ENCODE data around the gene DEFB114. TPM values are rescaled to one million over a fixed set of nuclear protein-coding genes. Genes with fewer than 3 reads are reported as not detected.

The DEFB114 gene
- total RNA-seq, 1 experiment from 2014 or later = not detected

Other genes with a start within 250 kb of the DEFB114 start
- not detected in 2 replicates for gene CRISP3, start 219.8 kb downstream of the DEFB114 start, total RNA-seq (2014; rRNA removed; shearing (Covaris generic); ENCODE audit: low replicate concordance)
- gene PGK2, start 176.9 kb downstream of the DEFB114 start, total RNA-seq (2014; rRNA removed; shearing (Covaris generic); ENCODE audit: low replicate concordance) = not detected in 2 replicates
- not detected in 2 replicates for gene CRISP1, start 97.6 kb downstream of the DEFB114 start, total RNA-seq (2014; rRNA removed; shearing (Covaris generic); ENCODE audit: low replicate concordance)
- not detected in 2 replicates for gene DEFB113, start 5.5 kb upstream of the DEFB114 start, total RNA-seq (2014; rRNA removed; shearing (Covaris generic); ENCODE audit: low replicate concordance)
- not detected in 2 replicates for gene DEFB110, start 57.8 kb upstream of the DEFB114 start, total RNA-seq (2014; rRNA removed; shearing (Covaris generic); ENCODE audit: low replicate concordance)
- not detected in 2 replicates for gene DEFB112, start 85.8 kb upstream of the DEFB114 start, total RNA-seq (2014; rRNA removed; shearing (Covaris generic); ENCODE audit: low replicate concordance)

Data from MG63 (cell line).